Upper lobe of left lung (tissue), 6 donors: Measurements from ENCODE around the gene LLCFC1. TPM values are rescaled to one million over a fixed set of nuclear protein-coding genes. Genes with fewer than 3 reads are reported as not detected.

Experiments used
- ATAC-seq, 2 donors: fragments of 200-7000 bp; cut with Tn5 transposase; one replicate each; pipeline ENCODE4 v1.9.1; 2022; ENCODE audit warnings: mild to moderate bottlenecking in 2 of 2, moderate library complexity in 2 of 2; ENCODE audit not compliant: low FRiP score in 2 of 2
- DNase-seq, 2 donors: peaks; one replicate each; pipeline ENCODE4 v3.0.0-alpha.2; 2019 to 2020
- H3K27ac ChIP-seq, 4 donors: fragments of 200-600 bp; sonication (generic); one replicate each; pipeline ENCODE4 v1.5.1; 2016 to 2019
- H3K27me3 ChIP-seq, 4 donors: fragments of 200-600 bp; sonication (generic); one replicate each; pipeline ENCODE4 v1.5.1; 2017 to 2019
- H3K36me3 ChIP-seq, 4 donors: fragments of 200-600 bp; sonication (generic); one replicate each; pipeline ENCODE4 v1.5.1; 2016 to 2019
- H3K4me1 ChIP-seq, 4 donors: fragments of 200-600 bp; sonication (generic); one replicate each; pipeline ENCODE4 v1.5.1; 2018 to 2019
- H3K4me3 ChIP-seq, 4 donors: fragments of 200-600 bp; sonication (generic); one replicate each; pipeline ENCODE4 v1.5.1; 2017 to 2019; ENCODE audit warnings: mild to moderate bottlenecking in 2 of 4, moderate library complexity in 1 of 4
- H3K9me3 ChIP-seq, 4 donors: fragments of 200-600 bp; sonication (generic); one replicate each; pipeline ENCODE4 v1.5.1; 2018 to 2019
- CTCF ChIP-seq, 6 experiments: fragments of 450-650 bp in 4 of 6; fragments of 200-600 bp in 2 of 6; sonication (generic) in 2 of 6; IDR thresholded peaks; one replicate each; pipeline ENCODE4 v1.5.1; 2016 to 2019; ENCODE audit warnings: antibody characterized with exemption in 6 of 6
- EP300 ChIP-seq, 4 donors: sonication (generic); formaldehyde crosslinking; IDR thresholded peaks; one replicate each; pipeline ENCODE4 v1.5.1; 2017; ENCODE audit warnings: antibody characterized with exemption in 4 of 4, control low read depth in 2 of 4
- POLR2A ChIP-seq, 4 donors: fragments of 450-650 bp; IDR thresholded peaks; one replicate each; pipeline ENCODE4 v1.5.1; 2016 to 2017; ENCODE audit warnings: antibody characterized with exemption in 4 of 4, mild to moderate bottlenecking in 2 of 4
- POLR2AphosphoS5 ChIP-seq, 2 donors: sonication (generic); formaldehyde crosslinking; IDR thresholded peaks; one replicate each; pipeline ENCODE4 v1.5.1; 2017; ENCODE audit warnings: antibody characterized with exemption in 2 of 2
- WGBS, 2 donors: methylation state at CpG; one replicate each; pipeline ENCODE4 v1.1.5; 2017 to 2018; 5-methylcytosine and 5-hydroxymethylcytosine counted together
- total RNA-seq, 6 donors: library from RNA; depleted of rRNA in 4 of 6; stranded (reverse); fragments of >200 nt in 4 of 6; gene quantifications; one replicate each; pipeline versions ENCODE4 v1.1.0 to v1.2.1, GENCODE V29; 2016 to 2021
- donor health status: DM: no; HTN: no; CAD: no; lungs with moderate emphysema.
- donor health status: DM: no; HTN: yes; CAD: no; lungs with severe emphysema.

LLCFC1 gene
- total RNA-seq, 6 donors from 2014 or later: not detected

GRCh38 chr7:142913566-142913965 is 25.7 kb upstream of the LLCFC1 start:
- DNase-seq (no peak), ATAC-seq (no peak)
- Histone ChIP-seq H3K36me3 (no peaks in the 10 kb centered on the region), H3K4me3 (no peak overlapping the region), H3K27ac (no peak overlapping the region), H3K27me3 (no peaks in the 10 kb centered on the region), H3K4me1 (peaks cover 0 to 4% (median 0%) of the 10 kb centered on the region in 4 donors), H3K9me3 (no peaks in the 10 kb centered on the region)
- TF ChIP-seq CTCF (IDR thresholded peaks at IDR 0.05) (no peak), POLR2A (IDR thresholded peaks at IDR 0.05) (no peak), EP300 (IDR thresholded peaks at IDR 0.05) (no peak), POLR2AphosphoS5 (IDR thresholded peaks at IDR 0.05) (no peak)
- 76 to 85% methylated on average over 2 of the region's 2 CpGs for WGBS, 2 donors

GRCh38 chr7:142914121-142914520 is 25.2 kb upstream of the LLCFC1 start:
- TF ChIP-seq EP300 (IDR thresholded peaks at IDR 0.05) (no peak), POLR2AphosphoS5 (IDR thresholded peaks at IDR 0.05) (no peak), CTCF (IDR thresholded peaks at IDR 0.05) (no peak), POLR2A (IDR thresholded peaks at IDR 0.05) (no peak)
- H3K27me3 ChIP-seq: no peaks in the 10 kb centered on the region

GRCh38 chr7:142915315-142915714 is 24.0 kb upstream of the LLCFC1 start:
- H3K27me3 ChIP-seq: no peaks in the 10 kb centered on the region
- WGBS, 2 donors: 86 to 88% methylated on average over 8 of the region's 8 CpGs

More at GRCh38 chr7:142914121-142914520, 25.2 kb upstream of the LLCFC1 start:
- H3K4me3 ChIP-seq: no peak overlapping the region
- H3K9me3 ChIP-seq: no peaks in the 10 kb centered on the region
- WGBS, 2 donors: 52 to 54% methylated on average over 1 of the region's 1 CpG
- H3K36me3 ChIP-seq: no peaks in the 10 kb centered on the region
- peaks cover 0 to 4% (median 0%) of the 10 kb centered on the region in 4 donors for H3K4me1 ChIP-seq
- H3K27ac ChIP-seq: no peak overlapping the region
- ATAC-seq: no peak
- DNase-seq: no peak

GRCh38 chr7:142916508-142916907 is 22.8 kb upstream of the LLCFC1 start:
- no peak overlapping the region for H3K4me3 ChIP-seq
- no peaks in the 10 kb centered on the region for H3K27me3 ChIP-seq
- ATAC-seq (no peak), DNase-seq (no peak)
- WGBS, 2 donors: 69 to 70% methylated on average over 2 of the region's 2 CpGs
- no peaks in the 10 kb centered on the region for H3K36me3 ChIP-seq
- H3K27ac ChIP-seq: no peak overlapping the region
- TF ChIP-seq POLR2AphosphoS5 (IDR thresholded peaks at IDR 0.05) (no peak), CTCF (IDR thresholded peaks at IDR 0.05) (no peak), EP300 (IDR thresholded peaks at IDR 0.05) (no peak), POLR2A (IDR thresholded peaks at IDR 0.05) (no peak)
- H3K4me1 ChIP-seq: no peaks in the 10 kb centered on the region
- H3K9me3 ChIP-seq: no peaks in the 10 kb centered on the region

More at GRCh38 chr7:142915315-142915714, 24.0 kb upstream of the LLCFC1 start:
- ATAC-seq: no peak
- H3K36me3 ChIP-seq: no peaks in the 10 kb centered on the region
- TF ChIP-seq CTCF (IDR thresholded peaks at IDR 0.05) (no peak), EP300 (IDR thresholded peaks at IDR 0.05) (no peak), POLR2A (IDR thresholded peaks at IDR 0.05) (no peak), POLR2AphosphoS5 (IDR thresholded peaks at IDR 0.05) (no peak)
- no peak for DNase-seq
- no peak overlapping the region for H3K4me3 ChIP-seq
- H3K27ac ChIP-seq: no peak overlapping the region
- no peaks in the 10 kb centered on the region for H3K9me3 ChIP-seq
- H3K4me1 ChIP-seq: peaks cover 0 to 3% (median 0%) of the 10 kb centered on the region in 4 donors

- Histone ChIP-seq H3K36me3 (no peaks in the 10 kb centered on the region), H3K4me3 (no peak overlapping the region), H3K27ac (no peak overlapping the region), H3K4me1 (no peaks in the 10 kb centered on the region), H3K27me3 (no peaks in the 10 kb centered on the region), H3K9me3 (no peaks in the 10 kb centered on the region)
- WGBS, 2 donors: 78 to 81% methylated on average over 3 of the region's 3 CpGs
- ATAC-seq: no peak
- DNase-seq: no peak
- TF ChIP-seq POLR2A (IDR thresholded peaks at IDR 0.05) (no peak), CTCF (IDR thresholded peaks at IDR 0.05) (no peak), POLR2AphosphoS5 (IDR thresholded peaks at IDR 0.05) (no peak), EP300 (IDR thresholded peaks at IDR 0.05) (no peak)
These were observed 21.8 kb upstream of the LLCFC1 start for GRCh38 chr7:142917447-142917846.
